SK-N-SH (cell line): ENCODE measurements around the gene RAET1E. TPM values are rescaled to one million over a fixed set of nuclear protein-coding genes. Genes with fewer than 3 reads are reported as not detected.

ENCODE experiments used
- CTCF ChIA-PET: fragments of 300-600, 350-600 bp; formaldehyde crosslinking; extraction: SDS; loops from one replicate; lab custom pipeline; 2021; lab: Yijun Ruan, JAX
- POLR2A ChIA-PET: fragments of 350-600 bp; sonication (Branson Sonifier 250); formaldehyde crosslinking; extraction: SDS; loops from one replicate; lab custom pipeline; 2020; ENCODE audit warnings: antibody characterized with exemption, inconsistent platforms; lab: Yijun Ruan, JAX
- DNase-seq: peaks from one replicate; pipeline ENCODE4 v3.0.0; 2012
- H2AFZ ChIP-seq: fragments of 200-600 bp; sonication (generic); 2 replicates; pipeline ENCODE4 v1.8.1; 2016; ENCODE audit warnings: antibody characterized with exemption, mild to moderate bottlenecking, low read depth
- H3F3A ChIP-seq: fragments of 200-600 bp; sonication (generic); replicated peaks from 2 replicates; pipeline ENCODE3; 2016; ENCODE audit warnings: antibody characterized with exemption, mild to moderate bottlenecking; ENCODE audit not compliant: insufficient read depth
- H3K27ac ChIP-seq, 2 experiments: fragments of 200-500 bp in 1 of 2; fragments of 200-600 bp in 1 of 2; sonication (Bioruptor generic) in 1 of 2; sonication (generic), shearing (Covaris generic) in 1 of 2; 2 replicates each; pipeline versions ENCODE4 v1.5.1 to v1.6.1; 2014 to 2016; ENCODE audit warnings: low read depth in 2 of 2, inconsistent platforms in 1 of 2, low read length in 1 of 2, mild to moderate bottlenecking in 1 of 2, mixed read lengths in 1 of 2
- H3K27me3 ChIP-seq: fragments of 200-600 bp; sonication (generic), shearing (Covaris generic); 2 replicates; pipeline ENCODE4 v1.6.1; 2016; ENCODE audit warnings: mixed run types; ENCODE audit not compliant: insufficient read depth
- H3K36me3 ChIP-seq, 2 experiments: fragments of 200-500 bp in 1 of 2; fragments of 200-600 bp in 1 of 2; sonication (Bioruptor generic) in 1 of 2; sonication (generic) in 1 of 2; replicated peaks in 1 of 2; 2 replicates each; pipeline versions ENCODE3 to v1.5.1; 2014 to 2016; ENCODE audit warnings: low read length in 1 of 2, mild to moderate bottlenecking in 1 of 2; ENCODE audit not compliant: insufficient read depth in 2 of 2, control insufficient read depth in 1 of 2
- H3K4me1 ChIP-seq, 2 experiments: fragments of 200-500 bp in 1 of 2; fragments of 200-600 bp in 1 of 2; sonication (Bioruptor generic) in 1 of 2; sonication (generic), shearing (Covaris generic) in 1 of 2; 2 replicates each; pipeline versions ENCODE4 v1.5.1 to v1.6.1; 2014 to 2016; ENCODE audit warnings: low read depth in 1 of 2, low read length in 1 of 2, mixed run types in 1 of 2; ENCODE audit not compliant: insufficient read depth in 2 of 2, control insufficient read depth in 1 of 2
- H3K4me2 ChIP-seq: fragments of 200-600 bp; sonication (generic), shearing (Covaris generic); 2 replicates; pipeline ENCODE4 v1.6.1; 2017; ENCODE audit warnings: mixed run types
- H3K4me3 ChIP-seq, 2 experiments: fragments of 200-500 bp in 1 of 2; fragments of 200-600 bp in 1 of 2; sonication (Bioruptor generic) in 1 of 2; sonication (generic), shearing (Covaris generic) in 1 of 2; 2 replicates each; pipeline versions ENCODE4 v1.5.1 to v1.8.1; 2014 to 2016; ENCODE audit warnings: low read depth in 2 of 2, inconsistent platforms in 1 of 2, low read length in 1 of 2, mild to moderate bottlenecking in 1 of 2, mixed read lengths in 1 of 2, moderate library complexity in 1 of 2
- H3K79me2 ChIP-seq: fragments of 200-600 bp; sonication (generic); 2 replicates; pipeline ENCODE4 v1.8.1; 2017; ENCODE audit warnings: mild to moderate bottlenecking; ENCODE audit not compliant: insufficient read depth
- H3K9ac ChIP-seq: fragments of 200-600 bp; sonication (generic); 2 replicates; pipeline ENCODE4 v1.6.1; 2017; ENCODE audit warnings: mixed run types
- H3K9me2 ChIP-seq: fragments of 200-600 bp; sonication (generic); 2 replicates; pipeline ENCODE4 v1.6.1; 2017; ENCODE audit warnings: mixed run types
- H3K9me3 ChIP-seq: fragments of 200-600 bp; sonication (generic); 2 replicates; pipeline ENCODE4 v1.6.1; 2017; ENCODE audit warnings: mixed run types, mild to moderate bottlenecking, moderate library complexity
- H4K20me1 ChIP-seq: fragments of 200-600 bp; sonication (generic); 2 replicates; pipeline ENCODE4 v1.6.1; 2017; ENCODE audit warnings: mild to moderate bottlenecking, mixed run types; ENCODE audit not compliant: insufficient read depth
- EP300 ChIP-seq, 2 experiments: IDR thresholded peaks; 2 replicates each; pipeline versions ENCODE4 v1.4.0 to v1.6.1; 2012; ENCODE audit warnings: borderline replicate concordance in 1 of 2, low read depth in 1 of 2, low read length in 1 of 2
- MXI1 ChIP-seq: IDR thresholded peaks from 2 replicates; pipeline ENCODE4 v1.6.1; 2012; ENCODE audit warnings: mild to moderate bottlenecking, low read depth, low read length, improper control_type of control experiment
- NFIC ChIP-seq: IDR thresholded peaks from 2 replicates; pipeline ENCODE4 v1.4.0; 2012; ENCODE audit warnings: borderline replicate concordance
- RCOR1 ChIP-seq: fragments of 150-350 bp; IDR thresholded peaks from 2 replicates; pipeline ENCODE4 v1.6.1; 2017; ENCODE audit warnings: antibody characterized with exemption, low read length
- RFX5 ChIP-seq: IDR thresholded peaks from 2 replicates; pipeline ENCODE4 v1.6.1; 2012; ENCODE audit warnings: mild to moderate bottlenecking, improper control_type of control experiment, low read length
- SMC3 ChIP-seq: IDR thresholded peaks from 2 replicates; pipeline ENCODE4 v1.6.1; 2012; ENCODE audit warnings: low read depth, low read length, improper control_type of control experiment
- TAF1 ChIP-seq: IDR thresholded peaks from 2 replicates; pipeline ENCODE4 v1.6.1; 2012; ENCODE audit warnings: low read depth, mild to moderate bottlenecking, low read length, moderate library complexity, borderline replicate concordance
- WGBS: methylation state at CpG from one replicate; pipeline ENCODE4 v1.1.6; 2017; ENCODE audit warnings: low lambda C conversion rate; 5-methylcytosine and 5-hydroxymethylcytosine counted together
- polyA plus RNA-seq, 3 experiments: library from polyadenylated mRNA; depleted of rRNA; stranded (reverse); fragments of >200 nt; gene quantifications; 2 replicates each; pipeline ENCODE4 v1.2.3, GENCODE V29; 2012
- TF ChIP-seq, protein P1 (sequence below): fragments of 200-600 bp; sonication (generic); IDR thresholded peaks from 2 replicates; pipeline ENCODE4 v1.6.1; 2017; ENCODE audit warnings: antibody characterized with exemption, mild to moderate bottlenecking, moderate library complexity
- TF ChIP-seq, protein P2 (sequence below): IDR thresholded peaks from 2 replicates; pipeline ENCODE4 v1.4.0; 2012; ENCODE audit warnings: low read depth
- TF ChIP-seq, protein P3 (sequence below): IDR thresholded peaks from 2 replicates; pipeline ENCODE4 v1.4.0; 2012; ENCODE audit warnings: low read depth, borderline replicate concordance
- TF ChIP-seq, protein P4 (sequence below): fragments of 150-350 bp; IDR thresholded peaks from 2 replicates; pipeline ENCODE4 v1.6.1; 2016; ENCODE audit warnings: mild to moderate bottlenecking, low read depth, low read length
- TF ChIP-seq, protein P5 (sequence below): fragments of 150-350 bp; IDR thresholded peaks from 2 replicates; pipeline ENCODE4 v1.6.1; 2017; ENCODE audit warnings: antibody characterized with exemption, low read length, low read depth, borderline replicate concordance
- TF ChIP-seq, protein P6 (sequence below): IDR thresholded peaks from 2 replicates; pipeline ENCODE4 v1.4.0; 2012; ENCODE audit warnings: low read depth, borderline replicate concordance

Gene RAET1E
- polyA plus RNA-seq, 1 of the 3 experiments (the other 2 are of a cell fraction), result 0.15 TPM

DNA sequence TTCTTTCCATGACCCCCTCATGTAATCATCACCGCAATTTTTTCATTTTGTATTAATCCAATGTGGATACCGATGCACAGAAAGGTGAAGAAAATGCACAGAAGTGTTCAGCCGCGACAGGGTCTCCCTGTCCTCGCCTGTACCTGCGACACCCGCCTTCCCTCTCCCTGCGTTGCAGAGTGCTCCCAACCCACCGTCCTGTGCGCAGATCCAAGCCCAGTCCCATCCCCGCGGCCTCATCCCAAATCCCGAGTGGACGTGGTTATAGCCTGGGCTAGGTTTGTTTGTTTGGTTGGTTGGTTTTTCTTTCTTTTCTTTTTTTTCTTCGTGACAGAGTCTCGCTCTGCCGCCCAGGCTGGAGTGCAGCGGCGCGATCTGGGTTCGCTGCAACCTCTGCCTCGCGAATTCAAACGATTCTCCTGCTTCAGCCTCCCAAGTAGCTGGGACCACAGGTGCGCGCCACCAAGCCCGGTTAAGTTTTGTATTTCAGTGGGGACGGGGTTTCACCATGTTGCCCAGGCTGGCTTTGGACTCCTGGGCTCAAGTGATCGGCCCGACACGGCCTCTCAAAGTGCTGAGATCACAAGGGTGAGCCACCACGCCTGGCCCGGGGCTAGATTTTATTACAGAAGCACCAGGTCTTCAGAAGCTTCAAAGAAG is 25.5 kb upstream of the RAET1E start:
- DNase-seq, result peak; percentile 41
- Histone ChIP-seq H3K4me1 (peaks cover 0 to 9% of the 10 kb centered on the region in 2 experiments; a peak in 1 of 4 replicates), H3K27ac (no peak overlapping the region), H3K9me2 (no peaks in the 10 kb centered on the region), H2AFZ (peak overlapping the region; percentile 78; the same call in 1 of the 2 replicates), H3K27me3 (no peaks in the 10 kb centered on the region)
- TF ChIP-seq, protein P1, sequence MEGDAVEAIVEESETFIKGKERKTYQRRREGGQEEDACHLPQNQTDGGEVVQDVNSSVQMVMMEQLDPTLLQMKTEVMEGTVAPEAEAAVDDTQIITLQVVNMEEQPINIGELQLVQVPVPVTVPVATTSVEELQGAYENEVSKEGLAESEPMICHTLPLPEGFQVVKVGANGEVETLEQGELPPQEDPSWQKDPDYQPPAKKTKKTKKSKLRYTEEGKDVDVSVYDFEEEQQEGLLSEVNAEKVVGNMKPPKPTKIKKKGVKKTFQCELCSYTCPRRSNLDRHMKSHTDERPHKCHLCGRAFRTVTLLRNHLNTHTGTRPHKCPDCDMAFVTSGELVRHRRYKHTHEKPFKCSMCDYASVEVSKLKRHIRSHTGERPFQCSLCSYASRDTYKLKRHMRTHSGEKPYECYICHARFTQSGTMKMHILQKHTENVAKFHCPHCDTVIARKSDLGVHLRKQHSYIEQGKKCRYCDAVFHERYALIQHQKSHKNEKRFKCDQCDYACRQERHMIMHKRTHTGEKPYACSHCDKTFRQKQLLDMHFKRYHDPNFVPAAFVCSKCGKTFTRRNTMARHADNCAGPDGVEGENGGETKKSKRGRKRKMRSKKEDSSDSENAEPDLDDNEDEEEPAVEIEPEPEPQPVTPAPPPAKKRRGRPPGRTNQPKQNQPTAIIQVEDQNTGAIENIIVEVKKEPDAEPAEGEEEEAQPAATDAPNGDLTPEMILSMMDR, result no peak
- TF ChIP-seq RFX5, result no peak
- TF ChIP-seq, all 33 proteins: peak for 0
- Histone ChIP-seq H3K36me3 (no peaks in the 10 kb centered on the region), H4K20me1 (no peaks in the 10 kb centered on the region), H3K9ac (no peak overlapping the region), H3K9me3 (no peaks in the 10 kb centered on the region), H3K4me3 (peak overlapping the region; percentile 65 to 72), H3K4me2 (peak overlapping the region; percentile 84), H3F3A (no peaks in the 10 kb centered on the region), H3K79me2 (no peaks in the 10 kb centered on the region)
- WGBS, result 30% methylated on average over 33 of the region's 33 CpGs
- CTCF ChIA-PET, result interaction anchor here (0.7 to 2.4 kb wide), 6 partner anchors 41 to 358 kb away, joined by 3 to 23 read pairs (median 6); partner anchors contain the start of genes GINM1 and LRP11
- POLR2A ChIA-PET, result no interaction called here

DNA sequence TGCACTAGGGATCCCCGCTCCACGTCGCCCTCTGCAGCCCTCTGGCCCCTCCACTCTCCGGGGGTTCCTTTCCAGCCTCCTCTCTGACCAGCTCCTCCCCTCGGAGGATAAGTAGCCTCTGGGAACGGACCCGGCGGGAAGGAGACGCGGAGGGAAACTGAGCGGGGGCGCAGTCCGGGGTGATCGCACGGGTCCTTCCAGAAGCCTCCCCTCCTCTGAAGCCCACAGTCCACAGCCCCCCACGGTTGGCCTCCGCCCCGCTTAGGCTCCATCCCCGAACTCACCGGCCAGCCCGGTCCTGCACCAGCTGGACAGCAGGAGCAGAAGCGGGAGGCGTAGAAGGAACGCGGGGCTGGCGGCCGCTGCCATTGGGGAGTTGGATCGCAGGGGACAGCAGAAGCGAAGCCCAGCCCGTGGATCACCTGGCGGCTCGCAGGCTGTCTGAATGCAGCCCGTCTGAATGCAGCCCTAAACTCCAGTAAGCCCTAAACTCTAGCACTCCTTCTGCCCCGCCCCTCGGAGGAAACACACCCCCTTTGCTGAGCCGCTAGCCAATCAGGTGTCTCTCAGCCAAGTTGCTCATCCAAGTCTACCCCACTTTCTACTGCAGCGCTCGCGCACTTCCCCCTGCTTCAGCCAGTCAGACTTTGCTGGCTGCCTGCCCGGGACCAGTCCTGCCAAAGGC is 24.9 kb upstream of the RAET1E start, which contains the start of gene RAET1G:
Gene RAET1G, minus strand, starts transcription at position 480 of the 685 bp plus-strand sequence. Its CDS starts 111 bp downstream, at position 369.
- ChIA-PET CTCF (interaction anchor here (0.6 to 2.4 kb wide), 4 partner anchors 82 to 1036 kb away, joined by 3 to 17 read pairs (median 3); no protein-coding TSS in a partner anchor), POLR2A (interaction anchor here (0.9 kb wide), 1 partner anchor 17 kb away, joined by 3 read pairs; no protein-coding TSS in a partner anchor)
- peak within 1 kb of the TSS; percentile 85; the same call in 1 of the 2 replicates for H2AFZ ChIP-seq
- peak within 1 kb of the TSS; percentile 65 to 72 for H3K4me3 ChIP-seq
- peak; percentile 91 for DNase-seq
- H3K79me2 ChIP-seq, result no peaks in the 10 kb centered on the region
- H3K4me1 ChIP-seq, result peaks cover 0 to 9% of the 10 kb centered on the region in 2 experiments; a peak in 1 of 4 replicates
- H4K20me1 ChIP-seq, result no peaks in the 10 kb centered on the region
- H3K4me2 ChIP-seq, result peak within 1 kb of the TSS; percentile 84
- H3K9me3 ChIP-seq, result no peaks in the 10 kb centered on the region
- WGBS, result 0% methylated on average over 11 of the region's 40 CpGs
- H3F3A ChIP-seq, result no peaks in the 10 kb centered on the region
- no peaks in the 10 kb centered on the region for H3K9me2 ChIP-seq
- H3K27me3 ChIP-seq, result no peaks in the 10 kb centered on the region
- no peaks in the 10 kb centered on the region for H3K36me3 ChIP-seq
- H3K9ac ChIP-seq, result no peak within 1 kb of the TSS; the same call in 1 of the 2 replicates
- no peak within 1 kb of the TSS for H3K27ac ChIP-seq
- TF ChIP-seq, protein P2, sequence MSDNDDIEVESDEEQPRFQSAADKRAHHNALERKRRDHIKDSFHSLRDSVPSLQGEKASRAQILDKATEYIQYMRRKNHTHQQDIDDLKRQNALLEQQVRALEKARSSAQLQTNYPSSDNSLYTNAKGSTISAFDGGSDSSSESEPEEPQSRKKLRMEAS, result no peak
- TF ChIP-seq TAF1, result no peak
- TF ChIP-seq, protein P3, sequence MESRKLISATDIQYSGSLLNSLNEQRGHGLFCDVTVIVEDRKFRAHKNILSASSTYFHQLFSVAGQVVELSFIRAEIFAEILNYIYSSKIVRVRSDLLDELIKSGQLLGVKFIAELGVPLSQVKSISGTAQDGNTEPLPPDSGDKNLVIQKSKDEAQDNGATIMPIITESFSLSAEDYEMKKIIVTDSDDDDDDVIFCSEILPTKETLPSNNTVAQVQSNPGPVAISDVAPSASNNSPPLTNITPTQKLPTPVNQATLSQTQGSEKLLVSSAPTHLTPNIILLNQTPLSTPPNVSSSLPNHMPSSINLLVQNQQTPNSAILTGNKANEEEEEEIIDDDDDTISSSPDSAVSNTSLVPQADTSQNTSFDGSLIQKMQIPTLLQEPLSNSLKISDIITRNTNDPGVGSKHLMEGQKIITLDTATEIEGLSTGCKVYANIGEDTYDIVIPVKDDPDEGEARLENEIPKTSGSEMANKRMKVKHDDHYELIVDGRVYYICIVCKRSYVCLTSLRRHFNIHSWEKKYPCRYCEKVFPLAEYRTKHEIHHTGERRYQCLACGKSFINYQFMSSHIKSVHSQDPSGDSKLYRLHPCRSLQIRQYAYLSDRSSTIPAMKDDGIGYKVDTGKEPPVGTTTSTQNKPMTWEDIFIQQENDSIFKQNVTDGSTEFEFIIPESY, result no peak
- TF ChIP-seq SMC3, result no peak
- TF ChIP-seq MXI1, result no peak; the same call in 1 of the 2 replicates
- TF ChIP-seq, protein P4, sequence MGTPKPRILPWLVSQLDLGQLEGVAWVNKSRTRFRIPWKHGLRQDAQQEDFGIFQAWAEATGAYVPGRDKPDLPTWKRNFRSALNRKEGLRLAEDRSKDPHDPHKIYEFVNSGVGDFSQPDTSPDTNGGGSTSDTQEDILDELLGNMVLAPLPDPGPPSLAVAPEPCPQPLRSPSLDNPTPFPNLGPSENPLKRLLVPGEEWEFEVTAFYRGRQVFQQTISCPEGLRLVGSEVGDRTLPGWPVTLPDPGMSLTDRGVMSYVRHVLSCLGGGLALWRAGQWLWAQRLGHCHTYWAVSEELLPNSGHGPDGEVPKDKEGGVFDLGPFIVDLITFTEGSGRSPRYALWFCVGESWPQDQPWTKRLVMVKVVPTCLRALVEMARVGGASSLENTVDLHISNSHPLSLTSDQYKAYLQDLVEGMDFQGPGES, result no peak
- TF ChIP-seq, protein P5, sequence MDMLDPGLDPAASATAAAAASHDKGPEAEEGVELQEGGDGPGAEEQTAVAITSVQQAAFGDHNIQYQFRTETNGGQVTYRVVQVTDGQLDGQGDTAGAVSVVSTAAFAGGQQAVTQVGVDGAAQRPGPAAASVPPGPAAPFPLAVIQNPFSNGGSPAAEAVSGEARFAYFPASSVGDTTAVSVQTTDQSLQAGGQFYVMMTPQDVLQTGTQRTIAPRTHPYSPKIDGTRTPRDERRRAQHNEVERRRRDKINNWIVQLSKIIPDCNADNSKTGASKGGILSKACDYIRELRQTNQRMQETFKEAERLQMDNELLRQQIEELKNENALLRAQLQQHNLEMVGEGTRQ, result no peak
- TF ChIP-seq, protein P6, sequence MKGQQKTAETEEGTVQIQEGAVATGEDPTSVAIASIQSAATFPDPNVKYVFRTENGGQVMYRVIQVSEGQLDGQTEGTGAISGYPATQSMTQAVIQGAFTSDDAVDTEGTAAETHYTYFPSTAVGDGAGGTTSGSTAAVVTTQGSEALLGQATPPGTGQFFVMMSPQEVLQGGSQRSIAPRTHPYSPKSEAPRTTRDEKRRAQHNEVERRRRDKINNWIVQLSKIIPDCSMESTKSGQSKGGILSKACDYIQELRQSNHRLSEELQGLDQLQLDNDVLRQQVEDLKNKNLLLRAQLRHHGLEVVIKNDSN, result no peak
- TF ChIP-seq NFIC, result peak; percentile 61; the same call in 1 of the 2 replicates
- TF ChIP-seq EP300 (IDR thresholded peaks at IDR 0.05; ENCODE audit: borderline replicate concordance in 1 of 2, low read depth in 1 of 2, low read length in 1 of 2), result no peak
- TF ChIP-seq, protein P1, result no peak
- TF ChIP-seq RCOR1, result 0 out of 2 replicates have a peak, but pooled peaks have one; percentile 40
